Measurements from ENCODE around the gene TMEM163. TPM values are rescaled to one million over a fixed set of nuclear protein-coding genes. Genes with fewer than 3 reads are reported as not detected.

The TMEM163 gene
- total RNA-seq, 1 donor from 2014 or later, result not detected

DNA sequence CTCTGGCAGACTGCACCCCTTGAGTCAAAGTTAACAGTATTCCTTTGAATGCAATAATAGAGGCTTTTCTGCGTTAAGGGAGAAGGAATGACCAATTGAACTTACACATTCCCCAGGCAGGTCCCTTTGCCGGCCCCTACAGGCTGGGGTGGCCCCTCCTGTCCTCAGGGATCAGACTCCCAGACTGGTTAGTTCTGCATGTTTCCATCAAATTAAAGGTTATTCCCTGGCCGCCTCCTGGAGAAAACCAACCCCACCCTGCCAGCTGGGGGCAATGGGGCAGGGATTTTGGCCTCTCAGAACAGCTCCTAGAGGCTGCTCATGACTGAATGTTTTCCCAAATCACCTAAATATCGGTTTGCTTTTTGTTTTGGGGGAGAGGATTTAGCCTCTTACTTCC, 265.3 kb downstream of the TMEM163 start:
- FAIRE-seq (no peak), DNase-seq (ENCODE audit: low read depth) (no peak)
- Histone ChIP-seq H3K4me3 (ENCODE audit: low read depth, low read length) (no peak overlapping the region), H3K27me3 (ENCODE audit: control insufficient read depth, insufficient read depth, low read length) (no peaks in the 10 kb centered on the region), H3K36me3 (ENCODE audit: control insufficient read depth, insufficient read depth, low read length) (peaks cover 1% of the 10 kb centered on the region)
- TF ChIP-seq, protein P1, sequence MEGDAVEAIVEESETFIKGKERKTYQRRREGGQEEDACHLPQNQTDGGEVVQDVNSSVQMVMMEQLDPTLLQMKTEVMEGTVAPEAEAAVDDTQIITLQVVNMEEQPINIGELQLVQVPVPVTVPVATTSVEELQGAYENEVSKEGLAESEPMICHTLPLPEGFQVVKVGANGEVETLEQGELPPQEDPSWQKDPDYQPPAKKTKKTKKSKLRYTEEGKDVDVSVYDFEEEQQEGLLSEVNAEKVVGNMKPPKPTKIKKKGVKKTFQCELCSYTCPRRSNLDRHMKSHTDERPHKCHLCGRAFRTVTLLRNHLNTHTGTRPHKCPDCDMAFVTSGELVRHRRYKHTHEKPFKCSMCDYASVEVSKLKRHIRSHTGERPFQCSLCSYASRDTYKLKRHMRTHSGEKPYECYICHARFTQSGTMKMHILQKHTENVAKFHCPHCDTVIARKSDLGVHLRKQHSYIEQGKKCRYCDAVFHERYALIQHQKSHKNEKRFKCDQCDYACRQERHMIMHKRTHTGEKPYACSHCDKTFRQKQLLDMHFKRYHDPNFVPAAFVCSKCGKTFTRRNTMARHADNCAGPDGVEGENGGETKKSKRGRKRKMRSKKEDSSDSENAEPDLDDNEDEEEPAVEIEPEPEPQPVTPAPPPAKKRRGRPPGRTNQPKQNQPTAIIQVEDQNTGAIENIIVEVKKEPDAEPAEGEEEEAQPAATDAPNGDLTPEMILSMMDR (IDR thresholded peaks at IDR 0.05; ENCODE audit: insufficient read depth, low read length, severe bottlenecking), result no peak

DNA sequence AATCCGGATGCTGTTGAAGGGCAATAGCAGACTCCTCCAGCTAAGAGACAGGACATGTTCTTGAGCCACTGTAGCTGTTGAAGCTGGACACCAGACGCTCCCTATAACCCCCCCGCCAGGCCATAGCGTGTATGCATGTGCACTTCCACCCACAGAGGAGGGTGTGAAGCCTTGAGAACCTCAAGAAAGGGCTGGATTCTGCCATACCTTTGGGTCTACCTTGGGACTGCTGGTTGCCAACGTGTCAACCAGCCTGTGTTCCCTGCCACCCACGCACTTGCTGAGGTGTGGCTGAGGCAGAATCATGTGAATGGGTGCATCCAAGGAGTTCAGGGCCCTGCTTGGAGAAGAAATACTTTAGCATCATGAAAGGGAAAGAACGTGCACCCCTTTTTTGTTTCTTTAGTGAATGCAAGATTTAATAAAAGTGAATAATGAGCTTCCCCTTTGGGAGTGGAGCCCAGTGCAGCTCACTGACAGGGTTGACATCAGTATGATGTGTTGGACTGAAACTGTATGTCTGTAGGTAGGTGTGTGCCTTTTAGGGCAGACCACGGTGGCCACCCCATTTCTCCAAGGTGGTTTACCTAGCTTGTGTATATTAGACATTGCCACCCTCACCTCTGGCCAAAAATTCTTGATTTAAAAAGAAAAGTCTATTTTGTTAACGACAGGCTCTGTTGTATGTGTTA, 266.6 kb downstream of the TMEM163 start:
- TF ChIP-seq, protein P1 (IDR thresholded peaks at IDR 0.05; ENCODE audit: insufficient read depth, low read length, severe bottlenecking), result no peak
- DNase-seq (ENCODE audit: low read depth) (no peak), FAIRE-seq (no peak)
- Histone ChIP-seq H3K36me3 (ENCODE audit: control insufficient read depth, insufficient read depth, low read length) (peaks cover 1% of the 10 kb centered on the region), H3K4me3 (ENCODE audit: low read depth, low read length) (no peak overlapping the region), H3K27me3 (ENCODE audit: control insufficient read depth, insufficient read depth, low read length) (no peaks in the 10 kb centered on the region)

DNA sequence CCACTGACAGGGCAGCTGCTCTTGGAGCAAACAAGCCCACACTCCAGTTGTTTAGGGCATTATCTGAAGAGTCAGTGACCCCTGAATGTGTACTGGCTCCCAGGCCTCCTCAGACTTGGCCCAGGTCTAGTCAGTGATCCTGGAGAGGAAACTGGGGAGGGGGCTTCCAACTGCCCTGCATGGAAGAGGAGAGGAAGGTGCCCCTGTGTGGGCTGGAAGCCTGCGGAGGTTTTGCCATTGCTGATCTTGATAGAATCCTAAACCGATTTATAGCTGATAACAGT, 267.5 kb downstream of the TMEM163 start:
- no peaks in the 10 kb centered on the region for H3K27me3 ChIP-seq (ENCODE audit: control insufficient read depth, insufficient read depth, low read length)
- DNase-seq (ENCODE audit: low read depth) (no peak), FAIRE-seq (no peak)
- TF ChIP-seq, protein P1 (IDR thresholded peaks at IDR 0.05; ENCODE audit: insufficient read depth, low read length, severe bottlenecking), result no peak
- peaks cover 1% of the 10 kb centered on the region for H3K36me3 ChIP-seq (ENCODE audit: control insufficient read depth, insufficient read depth, low read length)
- H3K4me3 ChIP-seq (ENCODE audit: low read depth, low read length), result no peak overlapping the region

DNA sequence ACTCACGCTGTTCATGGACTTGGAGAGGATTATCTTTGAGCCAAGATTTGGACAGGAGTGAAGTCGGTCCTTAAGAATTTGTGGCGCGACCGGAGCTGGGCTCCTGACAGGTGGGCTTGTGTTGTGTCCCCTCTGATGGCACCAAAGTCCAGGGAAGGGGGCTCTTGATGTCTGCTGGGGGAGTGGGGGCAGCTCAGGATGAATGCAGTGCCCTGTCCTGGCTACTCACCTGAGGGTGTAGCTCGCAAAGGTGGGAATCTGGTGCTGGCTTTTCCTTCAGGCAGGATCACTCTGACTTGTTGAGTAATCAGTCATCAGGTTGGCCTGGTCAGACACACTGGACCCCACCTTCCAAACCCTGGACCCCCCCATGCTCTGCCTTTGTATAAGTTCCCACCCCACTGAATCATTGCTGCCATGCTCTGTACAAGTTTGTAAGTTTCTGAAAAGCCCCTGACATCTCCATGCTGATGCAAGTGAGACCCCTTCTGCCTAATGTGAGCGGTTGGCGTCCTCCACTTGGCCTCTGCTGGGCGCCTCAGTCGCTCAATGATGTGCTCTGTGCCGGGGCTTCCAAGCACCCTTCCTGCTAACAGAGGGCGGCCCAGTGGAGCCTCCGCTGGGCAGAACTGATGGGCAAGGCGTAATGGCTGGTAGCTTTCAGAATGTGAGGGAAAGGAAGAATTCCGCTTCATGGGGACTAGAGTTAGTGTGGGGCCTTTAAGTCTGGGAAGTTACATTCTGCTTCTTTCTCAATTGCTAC, 268.9 kb downstream of the TMEM163 start:
- Histone ChIP-seq H3K36me3 (ENCODE audit: control insufficient read depth, insufficient read depth, low read length) (peaks cover 1% of the 10 kb centered on the region), H3K4me3 (ENCODE audit: low read depth, low read length) (no peak overlapping the region), H3K27me3 (ENCODE audit: control insufficient read depth, insufficient read depth, low read length) (no peaks in the 10 kb centered on the region)
- no peak for FAIRE-seq
- no peak for DNase-seq (ENCODE audit: low read depth)
- TF ChIP-seq, protein P1 (IDR thresholded peaks at IDR 0.05; ENCODE audit: insufficient read depth, low read length, severe bottlenecking), result no peak

DNA sequence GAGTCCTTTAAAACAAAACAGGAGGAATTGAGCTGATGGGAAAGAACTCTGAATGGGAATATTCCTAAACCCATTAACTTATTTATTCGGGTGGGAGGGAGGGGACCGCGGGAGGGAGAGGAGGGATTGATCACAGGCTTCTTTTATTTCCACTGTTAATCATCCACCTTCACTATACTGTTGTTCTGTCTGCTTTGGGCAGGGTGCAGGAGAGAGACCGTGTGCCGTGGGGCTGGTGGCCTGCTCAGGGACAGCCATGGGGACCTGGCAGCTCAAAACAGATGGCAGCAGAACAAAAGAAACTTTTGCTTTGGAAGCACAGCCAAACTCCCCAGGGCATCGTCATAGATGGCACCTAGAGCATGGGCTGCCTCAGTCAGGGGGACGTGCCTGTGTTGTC, 269.6 kb downstream of the TMEM163 start:
- H3K4me3 ChIP-seq (ENCODE audit: low read depth, low read length), result no peak overlapping the region
- H3K27me3 ChIP-seq (ENCODE audit: control insufficient read depth, insufficient read depth, low read length), result no peaks in the 10 kb centered on the region
- DNase-seq (ENCODE audit: low read depth), result no peak
- TF ChIP-seq, protein P1 (IDR thresholded peaks at IDR 0.05; ENCODE audit: insufficient read depth, low read length, severe bottlenecking), result no peak
- peaks cover 1% of the 10 kb centered on the region for H3K36me3 ChIP-seq (ENCODE audit: control insufficient read depth, insufficient read depth, low read length)
- no peak for FAIRE-seq
